Activated T-helper 1 cell treated with anti-CD3 and anti-CD28 coated beads, Interleukin-12 subunit alpha, Interleukin-12 subunit beta, Interleukin-2, Interleukin-4 antibody, amounts not matched to agents 30 ng/mL and 10 ng/mL and 1 ng/mL, durations not matched to agents 14 hours and 24 hours and 36 hours (primary cell): ENCODE data around the gene CFAP410. TPM values are rescaled to one million over a fixed set of nuclear protein-coding genes. Genes with fewer than 3 reads are reported as not detected.
"Not testable (repeated sequence)": the region's sequence is repeated elsewhere in the genome, so short reads cannot be mapped to it uniquely, and the experiment has no call there.

Experiments
- DNase-seq: peaks from one replicate; pipeline ENCODE4 v3.0.0; 2021; ENCODE audit warnings: low spot score
- H3K27ac Mint-ChIP-seq: one replicate; pipeline ENCODE4 v1.8.0; 2021; ENCODE audit warnings: mild to moderate bottlenecking, mixed read lengths
- H3K27me3 Mint-ChIP-seq: one replicate; pipeline ENCODE4 v1.8.0; 2022; ENCODE audit warnings: mild to moderate bottlenecking, moderate library complexity, mixed read lengths; ENCODE audit not compliant: insufficient read depth
- H3K36me3 Mint-ChIP-seq: one replicate; pipeline ENCODE4 v1.8.0; 2021; ENCODE audit warnings: low read depth, mixed read lengths
- H3K4me1 Mint-ChIP-seq: one replicate; pipeline ENCODE4 v1.8.0; 2021; ENCODE audit warnings: low read depth, mixed read lengths
- H3K4me3 Mint-ChIP-seq: one replicate; pipeline ENCODE4 v1.8.0; 2021; ENCODE audit warnings: mild to moderate bottlenecking, moderate library complexity, mixed read lengths
- H3K9me3 Mint-ChIP-seq: one replicate; pipeline ENCODE4 v1.8.0; 2021; ENCODE audit warnings: mixed read lengths
- intact Hi-C: fragments of 100-400 bp; cut with micrococcal nuclease; formaldehyde crosslinking; loops from one replicate; pipeline ENCODE4 v1.15.1; 2024
- total RNA-seq: library from RNA; stranded (reverse); gene quantifications from 2 replicates; pipeline ENCODE4 v1.2.3, GENCODE V29; 2022

The CFAP410 gene
- total RNA-seq, 1 donor from 2014 or later, result 17.8 TPM

DNA sequence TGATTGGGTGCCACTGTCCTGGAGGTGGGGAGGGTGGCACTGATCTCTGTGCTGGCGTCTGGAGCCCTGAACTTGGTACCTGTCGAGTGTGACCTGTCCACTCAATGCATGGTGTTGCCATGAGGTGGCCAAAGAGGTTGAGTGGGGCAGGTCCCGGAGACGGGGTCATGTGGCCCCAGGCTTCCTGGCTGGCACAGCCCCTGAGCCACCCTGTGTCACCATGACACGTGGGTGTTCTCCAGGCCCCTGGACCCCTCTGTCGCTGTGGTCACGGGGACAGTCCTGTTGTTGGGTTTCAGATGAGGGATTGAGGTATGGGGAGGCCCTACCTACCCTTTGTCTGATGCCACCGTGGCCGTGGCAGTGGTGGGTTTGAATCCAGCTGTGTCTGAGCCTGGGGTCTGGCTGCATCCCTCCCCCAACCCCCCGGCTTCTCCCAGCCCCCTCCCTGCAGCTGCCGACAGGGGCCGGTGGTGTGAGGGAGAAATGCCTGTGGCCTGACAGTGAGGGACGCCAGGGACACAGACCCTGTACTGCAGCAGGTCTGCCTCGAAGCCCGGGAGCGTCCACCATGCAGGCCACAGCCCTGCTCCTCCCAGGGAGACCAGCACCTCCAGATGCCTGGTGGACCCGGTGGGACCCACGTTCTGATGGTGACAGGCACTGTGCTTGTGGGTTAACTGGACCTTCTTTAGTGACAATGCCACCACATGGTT is 26.2 kb upstream of the CFAP410 start:
- H3K4me3 Mint-ChIP-seq, result no peak overlapping the region
- H3K36me3 Mint-ChIP-seq, result peaks cover 14% of the 10 kb centered on the region
- peaks cover 2% of the 10 kb centered on the region for H3K27me3 Mint-ChIP-seq
- H3K27ac Mint-ChIP-seq, result no peak overlapping the region
- DNase-seq, result no peak
- peaks cover 12% of the 10 kb centered on the region for H3K9me3 Mint-ChIP-seq
- intact Hi-C loops, result no loop called here
- H3K4me1 Mint-ChIP-seq, result no peaks in the 10 kb centered on the region

- H3K36me3 Mint-ChIP-seq, result peaks cover 14% of the 10 kb centered on the region
- DNase-seq, result no peak
- H3K9me3 Mint-ChIP-seq, result peaks cover 12% of the 10 kb centered on the region
- peaks cover 5% of the 10 kb centered on the region for H3K4me1 Mint-ChIP-seq
- H3K27me3 Mint-ChIP-seq, result peaks cover 2% of the 10 kb centered on the region
- no peak overlapping the region for H3K27ac Mint-ChIP-seq
- intact Hi-C loops, result no loop called here
- no peak overlapping the region for H3K4me3 Mint-ChIP-seq
These were observed 25.2 kb upstream of the CFAP410 start for GRCh38 chr21:44364151-44365053.

DNA sequence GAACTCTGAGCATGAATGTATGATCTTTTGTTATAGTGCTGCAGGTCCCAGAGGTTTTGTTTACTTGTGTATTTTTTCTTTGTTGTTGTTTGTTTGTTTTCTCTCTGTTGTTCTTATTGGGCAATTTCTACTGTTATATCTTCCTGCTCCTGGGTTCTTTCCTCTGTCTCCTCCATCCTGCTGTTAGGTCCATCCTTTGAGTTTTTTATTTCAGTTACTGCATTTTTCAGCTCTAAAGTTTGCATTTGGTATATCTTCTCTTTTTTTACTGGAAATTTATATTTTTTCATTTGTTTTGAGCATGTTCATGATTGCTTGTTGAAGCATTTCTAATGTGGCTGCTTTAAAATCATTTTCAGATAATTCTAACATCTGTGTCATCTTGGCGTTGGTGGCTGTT is 24.1 kb upstream of the CFAP410 start:
- DNase-seq, result no peak
- H3K36me3 Mint-ChIP-seq, result peaks cover 16% of the 10 kb centered on the region
- no peak overlapping the region for H3K27ac Mint-ChIP-seq
- peaks cover 5% of the 10 kb centered on the region for H3K4me1 Mint-ChIP-seq
- peaks cover 12% of the 10 kb centered on the region for H3K9me3 Mint-ChIP-seq
- H3K4me3 Mint-ChIP-seq, result no peak overlapping the region
- intact Hi-C loops, result no loop called here
- H3K27me3 Mint-ChIP-seq, result peaks cover 2% of the 10 kb centered on the region

DNA sequence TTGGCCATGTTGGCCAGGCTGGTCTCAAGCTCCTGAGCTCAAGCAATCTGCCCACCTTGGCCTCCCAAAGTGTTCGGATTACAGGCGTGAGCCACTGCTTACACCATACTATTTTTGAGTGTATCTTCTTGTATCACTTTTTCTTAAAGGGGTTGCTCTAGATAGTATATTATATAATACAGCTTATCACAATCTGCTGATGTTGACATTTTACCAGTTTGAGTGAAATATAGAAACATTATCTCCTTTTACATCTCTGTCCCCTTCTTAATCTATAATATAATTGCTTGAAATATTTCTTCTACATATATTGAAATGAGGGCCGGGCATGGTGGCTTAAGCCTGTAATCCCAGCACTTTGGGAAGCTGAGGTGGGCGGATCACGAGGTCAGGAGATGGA is 22.7 kb upstream of the CFAP410 start:
- peaks cover 20% of the 10 kb centered on the region for H3K36me3 Mint-ChIP-seq
- H3K27ac Mint-ChIP-seq, DNase-seq, H3K27me3 Mint-ChIP-seq, intact Hi-C loops, H3K4me3 Mint-ChIP-seq, H3K4me1 Mint-ChIP-seq: not testable (repeated sequence)
- peaks cover 12% of the 10 kb centered on the region for H3K9me3 Mint-ChIP-seq

- H3K27me3 Mint-ChIP-seq, result peaks cover 2% of the 10 kb centered on the region
- H3K9me3 Mint-ChIP-seq, result peaks cover 12% of the 10 kb centered on the region
- H3K4me1 Mint-ChIP-seq, result peaks cover 25% of the 10 kb centered on the region
- H3K4me3 Mint-ChIP-seq, result no peak overlapping the region
- no peak overlapping the region for H3K27ac Mint-ChIP-seq
- H3K36me3 Mint-ChIP-seq, result peaks cover 26% of the 10 kb centered on the region
- intact Hi-C loops, result no loop called here
- no peak for DNase-seq
These were observed 21.0 kb upstream of the CFAP410 start for GRCh38 chr21:44360159-44360558.

GRCh38 chr21:44359396-44359795 is 20.2 kb upstream of the CFAP410 start:
- no peak overlapping the region for H3K4me3 Mint-ChIP-seq
- no peak for DNase-seq
- no peak overlapping the region for H3K27ac Mint-ChIP-seq
- peaks cover 2% of the 10 kb centered on the region for H3K27me3 Mint-ChIP-seq
- H3K4me1 Mint-ChIP-seq, result peaks cover 32% of the 10 kb centered on the region
- intact Hi-C loops, result no loop called here
- peaks cover 26% of the 10 kb centered on the region for H3K36me3 Mint-ChIP-seq
- H3K9me3 Mint-ChIP-seq, result peaks cover 12% of the 10 kb centered on the region

DNA sequence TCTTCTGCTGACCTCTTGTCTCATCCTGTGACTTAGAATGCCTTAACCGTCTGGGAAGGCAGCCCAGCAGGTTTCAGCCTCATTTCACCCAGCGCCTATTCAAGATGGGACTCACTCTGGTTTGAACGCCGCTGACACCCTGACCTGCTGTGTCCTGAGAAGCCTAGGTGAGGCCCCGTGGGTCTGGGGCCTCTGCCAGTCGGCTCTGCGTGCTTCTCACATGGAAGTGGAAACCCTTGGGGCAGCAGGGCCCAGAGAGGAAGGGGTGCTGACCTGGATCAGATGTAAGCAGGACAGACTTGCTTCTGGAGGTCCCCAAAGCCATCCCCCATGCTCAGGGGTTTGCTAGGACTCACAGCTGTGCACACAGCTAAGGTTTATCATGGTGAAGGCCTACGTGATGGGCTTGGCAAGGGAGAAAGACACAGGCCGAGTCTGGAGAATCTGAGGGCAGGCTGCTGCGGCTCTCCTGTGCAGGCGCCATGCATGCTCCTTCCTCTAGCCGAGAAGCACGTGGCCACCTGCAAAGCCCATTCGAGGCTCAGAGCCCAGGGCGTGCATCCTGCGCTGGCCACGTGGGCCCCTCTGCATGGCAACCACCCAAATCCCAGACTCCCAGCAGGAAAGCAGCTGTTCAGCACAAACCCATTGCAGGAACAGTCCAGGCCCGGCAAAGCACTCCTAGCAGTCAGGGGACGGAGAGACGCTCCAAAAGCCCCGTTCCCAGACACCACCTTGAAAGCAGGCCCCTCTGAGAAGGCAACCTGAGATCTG is 18.1 kb upstream of the CFAP410 start:
- H3K27ac Mint-ChIP-seq, result peak overlapping the region; percentile 40
- peaks cover 17% of the 10 kb centered on the region for H3K36me3 Mint-ChIP-seq
- peaks cover 5% of the 10 kb centered on the region for H3K27me3 Mint-ChIP-seq
- intact Hi-C loops, result no loop called here
- peaks cover 54% of the 10 kb centered on the region for H3K4me1 Mint-ChIP-seq
- no peak overlapping the region for H3K4me3 Mint-ChIP-seq
- no peaks in the 10 kb centered on the region for H3K9me3 Mint-ChIP-seq
- DNase-seq, result no peak

DNA sequence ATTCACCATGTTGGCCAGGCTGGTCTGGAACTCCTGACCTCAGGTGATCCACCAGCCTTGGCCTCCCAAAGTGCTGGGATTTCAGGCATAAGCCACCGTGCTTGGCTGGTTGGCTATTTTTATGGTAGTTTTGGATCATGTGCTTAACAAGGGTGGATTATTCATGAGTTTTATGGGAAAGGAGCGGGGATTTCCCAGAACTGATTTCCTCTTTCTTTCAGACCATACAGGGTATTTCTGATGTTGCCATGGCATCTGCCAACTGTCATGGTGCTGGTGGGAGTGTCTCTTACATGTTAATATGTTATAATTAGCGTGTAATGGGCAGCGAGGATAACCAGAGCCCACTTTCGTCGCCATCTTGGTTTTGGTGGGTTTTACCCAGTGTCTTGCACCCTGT is 17.4 kb upstream of the CFAP410 start:
- no peak for DNase-seq
- Mint-ChIP-seq H3K9me3 (no peaks in the 10 kb centered on the region), H3K27ac (peak overlapping the region; percentile 41), H3K36me3 (peaks cover 17% of the 10 kb centered on the region), H3K4me3 (peak overlapping the region; percentile 38), H3K4me1 (peaks cover 55% of the 10 kb centered on the region), H3K27me3 (peaks cover 6% of the 10 kb centered on the region)
- intact Hi-C loops, result no loop called here

DNA sequence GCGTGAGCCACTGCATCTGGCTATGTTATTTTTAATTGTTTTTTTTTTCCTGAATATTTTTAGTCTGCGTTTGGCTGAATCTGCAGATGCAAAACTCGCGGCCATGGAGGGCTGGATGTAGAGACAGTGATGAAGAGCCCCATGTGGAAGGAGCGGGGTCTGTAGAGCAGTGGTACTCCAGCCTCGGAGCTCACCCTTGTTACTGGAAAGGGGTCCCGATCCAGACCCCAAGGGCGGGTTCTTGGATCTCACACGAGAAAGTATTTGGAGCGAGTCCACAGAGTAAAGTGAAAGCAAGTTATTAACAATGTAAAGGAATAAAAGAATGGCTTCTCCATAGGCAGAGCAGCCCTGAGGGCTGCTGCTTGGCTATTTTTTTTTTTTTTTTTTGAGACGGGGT is 17.0 kb upstream of the CFAP410 start:
- Mint-ChIP-seq H3K4me1 (peaks cover 55% of the 10 kb centered on the region), H3K4me3 (peak overlapping the region; percentile 38), H3K9me3 (no peaks in the 10 kb centered on the region), H3K27ac (no peak overlapping the region), H3K36me3 (peaks cover 15% of the 10 kb centered on the region), H3K27me3 (peaks cover 9% of the 10 kb centered on the region)
- intact Hi-C loops, result no loop called here
- DNase-seq, result no peak

GRCh38 chr21:44354775-44355771 is 15.9 kb upstream of the CFAP410 start:
- H3K36me3 Mint-ChIP-seq, result peaks cover 14% of the 10 kb centered on the region
- peak overlapping the region; percentile 81 for H3K4me3 Mint-ChIP-seq
- DNase-seq, result peak; percentile 21
- no peaks in the 10 kb centered on the region for H3K9me3 Mint-ChIP-seq
- H3K4me1 Mint-ChIP-seq, result peaks cover 53% of the 10 kb centered on the region
- intact Hi-C loops, result loop anchor here (5.0 kb wide), 1 partner anchor 122 kb away; no protein-coding TSS in a partner anchor
- H3K27me3 Mint-ChIP-seq, result peaks cover 10% of the 10 kb centered on the region
- H3K27ac Mint-ChIP-seq, result peak overlapping the region; percentile 91

- Mint-ChIP-seq H3K4me1 (peaks cover 50% of the 10 kb centered on the region), H3K4me3 (peak overlapping the region; percentile 81), H3K27ac (peak overlapping the region; percentile 88), H3K27me3 (peaks cover 15% of the 10 kb centered on the region), H3K9me3 (no peaks in the 10 kb centered on the region), H3K36me3 (peaks cover 14% of the 10 kb centered on the region)
- intact Hi-C loops, result loop anchor here (5.0 kb wide), 1 partner anchor 123 kb away; no protein-coding TSS in a partner anchor
- DNase-seq, result no peak
These were observed 14.8 kb upstream of the CFAP410 start for GRCh38 chr21:44354001-44354405.
